Fibroblast of the conjunctiva (primary cell): ENCODE data around the gene NPIPB5.
"Not testable (repeated sequence)": the region's sequence is repeated elsewhere in the genome, so short reads cannot be mapped to it uniquely, and the experiment has no call there.

Experiments
- DNase-seq: peaks from one replicate; pipeline ENCODE4 v3.0.0-alpha.2; 2010; ENCODE audit warnings: low read depth

The NPIPB5 gene

GRCh38 chr16:22510591-22510990 is at the start of gene NPIPB5:
NPIPB5 (plus strand) TSS chr16:22510891; CDS start chr16:22513802, 2,911 bp downstream.
- DNase-seq = not testable (repeated sequence)

GRCh38 chr16:22468846-22469245 is 41.8 kb upstream of the NPIPB5 start:
- DNase-seq = not testable (repeated sequence)

GRCh38 chr16:22537996-22538395 is 27.3 kb downstream of the NPIPB5 start:
- DNase-seq = not testable (repeated sequence)

- not testable (repeated sequence) for DNase-seq
These were observed 34.1 kb downstream of the NPIPB5 start for GRCh38 chr16:22544809-22545208.

GRCh38 chr16:22546630-22547029 is 35.9 kb downstream of the NPIPB5 start:
- not testable (repeated sequence) for DNase-seq

GRCh38 chr16:22547170-22547765 is 36.6 kb downstream of the NPIPB5 start:
- DNase-seq = not testable (repeated sequence)

- not testable (repeated sequence) for DNase-seq
These were observed 39.2 kb downstream of the NPIPB5 start for GRCh38 chr16:22549853-22550252.

- DNase-seq = not testable (repeated sequence)
These were observed 40.5 kb downstream of the NPIPB5 start for GRCh38 chr16:22551143-22551542.

- not testable (repeated sequence) for DNase-seq
These were observed 41.0 kb downstream of the NPIPB5 start for GRCh38 chr16:22551651-22552050.

GRCh38 chr16:22556759-22557158 is 46.1 kb downstream of the NPIPB5 start:
- not testable (repeated sequence) for DNase-seq
